Activated CD8-positive, alpha-beta T cell treated with anti-CD3 and anti-CD28 coated beads for 36 hours (primary cell): Measurements from ENCODE around the gene VSTM2B. TPM values are rescaled to one million over a fixed set of nuclear protein-coding genes. Genes with fewer than 3 reads are reported as not detected.
A peak's percentile ranks its signal among the peaks of the same experiment; 100 is the strongest.

ENCODE experiments used
- ATAC-seq: fragments of 200-7000 bp; cut with Tn5 transposase; one replicate; pipeline ENCODE4 v1.10.0; 2021; ENCODE audit warnings: mild to moderate bottlenecking, moderate library complexity
- CTCF ChIA-PET: fragments of 350-600 bp; sonication (Branson Sonifier 250); formaldehyde crosslinking; loops from one replicate; lab custom pipeline; 2021; ENCODE audit warnings: antibody characterized with exemption; lab: Charles Lee
- POLR2A ChIA-PET: fragments of 350-600 bp; sonication (Branson Sonifier 250); formaldehyde crosslinking; loops from one replicate; lab custom pipeline; 2021; ENCODE audit warnings: antibody characterized with exemption; lab: Charles Lee
- DNase-seq: peaks from one replicate; pipeline ENCODE4 v3.0.0-alpha.2; 2020
- H3K27ac Mint-ChIP-seq: one replicate; pipeline ENCODE4 v1.8.0; 2021; ENCODE audit warnings: mild to moderate bottlenecking, mixed read lengths
- H3K27me3 Mint-ChIP-seq: one replicate; pipeline ENCODE4 v1.8.0; 2021; ENCODE audit warnings: mixed read lengths
- H3K36me3 Mint-ChIP-seq: one replicate; pipeline ENCODE4 v1.8.0; 2021; ENCODE audit warnings: low read depth, mixed read lengths
- H3K4me1 Mint-ChIP-seq: one replicate; pipeline ENCODE4 v1.8.0; 2021; ENCODE audit warnings: low read depth, mixed read lengths
- H3K4me3 Mint-ChIP-seq: one replicate; pipeline ENCODE4 v1.8.0; 2021; ENCODE audit warnings: mild to moderate bottlenecking, moderate library complexity, mixed read lengths
- H3K9me3 Mint-ChIP-seq: one replicate; pipeline ENCODE4 v1.8.0; 2021; ENCODE audit warnings: mixed read lengths
- intact Hi-C: fragments of 100-400 bp; cut with micrococcal nuclease; formaldehyde crosslinking; loops from one replicate; pipeline ENCODE4 v1.10.0; 2022
- total RNA-seq, 2 experiments: library from RNA; stranded (reverse); gene quantifications; one replicate each; pipeline ENCODE4 v1.2.3, GENCODE V29; 2021
- TF ChIP-seq, protein P1 (sequence below): fragments of 200-600 bp; IDR thresholded peaks from one replicate; pipeline ENCODE4 v1.8.0; 2022; ENCODE audit warnings: antibody characterized with exemption, mild to moderate bottlenecking

The VSTM2B gene
- total RNA-seq, 2 experiments from 2014 or later, result not detected

GRCh38 chr19:29524201-29524911, 1.4 kb upstream of the VSTM2B start:
- no peak overlapping the region for H3K27ac Mint-ChIP-seq
- H3K9me3 Mint-ChIP-seq, result no peaks in the 10 kb centered on the region
- ChIA-PET POLR2A (no interaction called here), CTCF (no interaction called here)
- no peak overlapping the region for H3K4me3 Mint-ChIP-seq
- peaks cover 55% of the 10 kb centered on the region for H3K27me3 Mint-ChIP-seq
- no peak for DNase-seq
- H3K4me1 Mint-ChIP-seq, result peaks cover 25% of the 10 kb centered on the region
- ATAC-seq, result no peak
- intact Hi-C loops, result no loop called here
- TF ChIP-seq, protein P1, sequence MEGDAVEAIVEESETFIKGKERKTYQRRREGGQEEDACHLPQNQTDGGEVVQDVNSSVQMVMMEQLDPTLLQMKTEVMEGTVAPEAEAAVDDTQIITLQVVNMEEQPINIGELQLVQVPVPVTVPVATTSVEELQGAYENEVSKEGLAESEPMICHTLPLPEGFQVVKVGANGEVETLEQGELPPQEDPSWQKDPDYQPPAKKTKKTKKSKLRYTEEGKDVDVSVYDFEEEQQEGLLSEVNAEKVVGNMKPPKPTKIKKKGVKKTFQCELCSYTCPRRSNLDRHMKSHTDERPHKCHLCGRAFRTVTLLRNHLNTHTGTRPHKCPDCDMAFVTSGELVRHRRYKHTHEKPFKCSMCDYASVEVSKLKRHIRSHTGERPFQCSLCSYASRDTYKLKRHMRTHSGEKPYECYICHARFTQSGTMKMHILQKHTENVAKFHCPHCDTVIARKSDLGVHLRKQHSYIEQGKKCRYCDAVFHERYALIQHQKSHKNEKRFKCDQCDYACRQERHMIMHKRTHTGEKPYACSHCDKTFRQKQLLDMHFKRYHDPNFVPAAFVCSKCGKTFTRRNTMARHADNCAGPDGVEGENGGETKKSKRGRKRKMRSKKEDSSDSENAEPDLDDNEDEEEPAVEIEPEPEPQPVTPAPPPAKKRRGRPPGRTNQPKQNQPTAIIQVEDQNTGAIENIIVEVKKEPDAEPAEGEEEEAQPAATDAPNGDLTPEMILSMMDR, result no peak
- no peaks in the 10 kb centered on the region for H3K36me3 Mint-ChIP-seq

- ChIA-PET POLR2A (no interaction called here), CTCF (no interaction called here)
- ATAC-seq (no peak), DNase-seq (peak; percentile 21)
- Mint-ChIP-seq H3K4me3 (peak overlapping the region; percentile 37), H3K36me3 (no peaks in the 10 kb centered on the region), H3K9me3 (no peaks in the 10 kb centered on the region), H3K27me3 (peaks cover 59% of the 10 kb centered on the region), H3K4me1 (peaks cover 27% of the 10 kb centered on the region), H3K27ac (no peak overlapping the region)
- TF ChIP-seq, protein P1, result no peak
- intact Hi-C loops, result no loop called here
Observed at GRCh38 chr19:29524912-29525831, 622 bp upstream of the VSTM2B start.

DNA sequence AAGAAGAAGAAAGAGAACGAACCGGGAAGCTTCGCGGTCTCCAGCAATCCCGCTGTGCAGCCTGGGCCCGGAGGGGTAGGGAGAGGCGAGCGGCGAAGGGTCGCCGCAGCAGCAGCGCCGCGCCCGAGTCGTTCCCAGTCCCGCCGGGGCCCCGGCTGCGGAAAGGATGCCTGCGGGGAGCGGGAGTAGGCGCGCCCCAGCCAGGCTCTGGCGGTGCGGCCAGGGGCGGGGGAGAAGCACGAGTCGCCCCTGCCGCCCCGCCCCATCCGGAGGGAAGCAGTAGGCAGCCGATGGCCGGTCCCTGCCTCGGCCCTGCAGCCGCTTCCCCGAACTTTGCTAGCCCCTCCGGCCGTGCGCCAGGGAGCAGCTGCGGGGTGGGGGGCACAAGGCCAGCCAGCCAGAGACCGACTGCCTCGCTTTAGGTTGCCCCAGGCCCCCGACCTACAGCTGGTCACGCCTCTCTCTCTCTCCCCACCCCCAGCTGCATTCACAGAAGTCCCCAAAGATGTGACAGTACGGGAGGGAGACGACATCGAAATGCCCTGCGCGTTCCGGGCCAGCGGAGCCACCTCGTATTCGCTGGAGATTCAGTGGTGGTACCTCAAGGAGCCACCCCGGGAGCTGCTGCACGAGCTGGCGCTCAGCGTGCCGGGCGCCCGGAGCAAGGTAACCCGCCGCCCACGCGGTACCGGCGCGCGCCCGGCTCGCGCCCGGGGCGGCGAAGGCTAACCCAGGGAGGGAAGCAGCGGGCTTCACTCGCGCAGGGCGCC, 1.1 kb downstream of the VSTM2B start:
- no peak overlapping the region for H3K27ac Mint-ChIP-seq
- peaks cover 27% of the 10 kb centered on the region for H3K4me1 Mint-ChIP-seq
- H3K9me3 Mint-ChIP-seq, result no peaks in the 10 kb centered on the region
- H3K27me3 Mint-ChIP-seq, result peaks cover 68% of the 10 kb centered on the region
- ATAC-seq (peak; percentile 37), DNase-seq (peak; percentile 63)
- POLR2A ChIA-PET, result no interaction called here
- TF ChIP-seq, protein P1, result no peak
- H3K36me3 Mint-ChIP-seq, result no peaks in the 10 kb centered on the region
- CTCF ChIA-PET, result interaction anchor here (1.0 to 1.4 kb wide), 2 partner anchors 10 to 190 kb away, joined by 4 read pairs; no protein-coding TSS in a partner anchor
- peak overlapping the region; percentile 29 for H3K4me3 Mint-ChIP-seq
- intact Hi-C loops, result no loop called here

DNA sequence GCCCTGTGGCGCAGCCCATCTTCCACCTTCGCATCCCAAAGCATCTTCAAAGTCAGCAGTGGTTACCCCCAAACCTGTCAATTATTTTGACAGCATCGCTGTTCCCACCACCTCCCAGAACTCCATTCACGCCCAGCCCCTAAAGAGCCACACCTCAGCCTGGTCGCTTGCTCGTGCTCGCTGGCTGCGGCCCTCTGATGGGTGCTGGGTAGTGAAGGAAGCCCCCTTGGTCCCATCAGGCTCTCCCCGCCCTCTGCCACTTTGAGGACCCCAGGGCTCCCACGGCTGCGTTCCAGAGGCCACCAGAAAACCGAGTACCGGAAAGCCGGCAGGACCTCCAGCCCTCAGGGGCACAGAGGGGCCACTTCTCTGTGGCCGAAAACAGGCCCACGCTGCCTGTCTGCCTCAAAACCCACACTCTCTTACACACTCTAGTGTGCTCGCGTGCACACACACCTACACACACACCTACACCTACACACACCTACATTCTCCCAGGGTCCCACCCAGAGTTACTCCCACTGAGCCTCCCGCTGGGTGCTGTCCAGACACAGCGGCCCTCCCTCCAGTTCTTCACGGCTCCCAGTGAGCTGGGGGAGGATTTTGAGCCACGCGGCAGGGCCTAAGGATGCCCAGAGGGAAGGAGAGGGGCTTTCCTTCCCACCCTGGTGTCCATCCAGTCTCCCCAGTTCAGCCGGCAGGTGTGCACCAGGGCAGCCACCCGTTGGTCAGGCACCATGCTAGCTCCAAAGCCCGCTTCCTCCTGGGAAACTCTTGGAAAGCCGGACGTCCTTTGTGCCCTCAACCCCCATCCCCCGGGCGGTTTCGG, 1.9 kb downstream of the VSTM2B start:
- TF ChIP-seq, protein P1, result no peak
- ChIA-PET CTCF (interaction anchor here (0.9 to 1.9 kb wide), 19 partner anchors 8 to 264 kb away, joined by 3 to 7 read pairs (median 4); partner anchors contain the start of gene POP4), POLR2A (no interaction called here)
- no peak for DNase-seq
- peak overlapping the region; percentile 54 for H3K4me3 Mint-ChIP-seq
- no peak for ATAC-seq
- H3K36me3 Mint-ChIP-seq, result no peaks in the 10 kb centered on the region
- no peaks in the 10 kb centered on the region for H3K9me3 Mint-ChIP-seq
- H3K4me1 Mint-ChIP-seq, result peaks cover 27% of the 10 kb centered on the region
- no peak overlapping the region for H3K27ac Mint-ChIP-seq
- peaks cover 74% of the 10 kb centered on the region for H3K27me3 Mint-ChIP-seq
- intact Hi-C loops, result no loop called here
